Bronchial epithelial cell (primary cell): ENCODE results near the gene PCK2. TPM values are rescaled to one million over a fixed set of nuclear protein-coding genes. Genes with fewer than 3 reads are reported as not detected.

Source experiments
- DNase-seq: peaks from one replicate; pipeline ENCODE4 v3.0.0-alpha.2; 2010; ENCODE audit warnings: low read depth
- FAIRE-seq: peaks from 2 replicates; lab custom pipeline; 2011; peaks lifted over from hg19 to GRCh38; lab: Jason Lieb, UNC
- H3K27me3 ChIP-seq: 2 replicates; pipeline ENCODE4 v1.5.1; 2011; ENCODE audit warnings: low read length; ENCODE audit not compliant: control insufficient read depth, insufficient read depth
- H3K36me3 ChIP-seq: 2 replicates; pipeline ENCODE4 v1.5.1; 2011; ENCODE audit warnings: low read length; ENCODE audit not compliant: control insufficient read depth, insufficient read depth
- H3K4me3 ChIP-seq: 2 replicates; pipeline ENCODE4 v1.5.1; 2011; ENCODE audit warnings: mild to moderate bottlenecking, low read depth, low read length, control low read depth
- CTCF ChIP-seq: IDR thresholded peaks from 2 replicates; pipeline ENCODE4 v1.5.1; 2011; ENCODE audit warnings: mild to moderate bottlenecking, moderate library complexity, low read length, control low read depth, inconsistent platforms; ENCODE audit not compliant: insufficient read depth, severe bottlenecking
- total RNA-seq: library from RNA; depleted of rRNA; stranded (reverse); fragments of >200 nt; gene quantifications from 2 replicates; pipeline ENCODE4 v1.2.1, GENCODE V29; 2014

PCK2 gene
- total RNA-seq, 1 donor from 2014 or later = 84.8 TPM

- Histone ChIP-seq H3K36me3 (no peaks in the 10 kb centered on the region), H3K27me3 (peaks cover 8% of the 10 kb centered on the region), H3K4me3 (peak overlapping the region; percentile 45)
- FAIRE-seq = no peak
- DNase-seq = no peak
- no peak for TF ChIP-seq CTCF
Measured at GRCh38 chr14:24081739-24082211, 12.3 kb upstream of the PCK2 start.

DNA sequence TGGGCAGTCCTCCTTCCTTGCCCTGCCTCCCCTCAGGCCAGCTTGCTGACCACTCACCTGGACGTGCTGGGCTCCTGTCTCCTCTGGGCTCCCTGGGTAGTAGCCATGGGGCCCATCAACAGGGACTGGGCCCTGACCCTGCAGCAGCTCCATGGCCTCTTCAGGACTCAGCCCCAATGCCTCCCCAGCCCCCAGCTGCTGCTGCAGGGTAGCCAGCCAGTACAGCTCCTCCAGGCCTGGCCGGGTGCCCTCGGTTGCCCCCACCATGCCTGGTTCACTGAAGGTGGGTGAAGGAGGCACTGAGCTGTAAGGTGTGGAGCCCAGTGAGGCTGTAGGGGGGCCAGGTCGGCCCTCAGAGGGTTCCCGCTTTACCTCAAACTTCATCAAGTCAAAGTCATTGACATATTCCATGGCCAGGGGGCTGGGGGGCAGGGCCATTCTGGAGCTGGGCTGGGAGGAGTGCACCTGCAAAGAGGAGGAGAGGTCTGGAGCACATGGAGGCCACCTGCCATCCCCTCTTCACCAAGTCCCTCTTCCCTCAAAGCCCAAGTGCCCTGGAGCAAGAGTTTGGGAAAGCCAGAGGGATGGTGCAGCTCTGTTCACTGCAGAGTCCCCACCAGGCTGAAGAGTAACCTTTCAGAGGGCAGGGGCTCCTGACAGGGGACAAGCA, 11.6 kb upstream of the PCK2 start:
- Histone ChIP-seq H3K27me3 (peaks cover 8% of the 10 kb centered on the region), H3K4me3 (no peak overlapping the region), H3K36me3 (no peaks in the 10 kb centered on the region)
- no peak for DNase-seq
- no peak for FAIRE-seq
- TF ChIP-seq CTCF = no peak

GRCh38 chr14:24083462-24083861, 10.6 kb upstream of the PCK2 start:
- DNase-seq (no peak), FAIRE-seq (no peak)
- TF ChIP-seq CTCF = no peak
- no peaks in the 10 kb centered on the region for H3K36me3 ChIP-seq
- H3K4me3 ChIP-seq = no peak overlapping the region
- H3K27me3 ChIP-seq = peaks cover 7% of the 10 kb centered on the region

- no peak overlapping the region for H3K4me3 ChIP-seq
- H3K36me3 ChIP-seq = no peaks in the 10 kb centered on the region
- DNase-seq = no peak
- no peak for TF ChIP-seq CTCF
- H3K27me3 ChIP-seq = peaks cover 5% of the 10 kb centered on the region
- no peak for FAIRE-seq
Measured at GRCh38 chr14:24084440-24084839, 9.7 kb upstream of the PCK2 start.

DNA sequence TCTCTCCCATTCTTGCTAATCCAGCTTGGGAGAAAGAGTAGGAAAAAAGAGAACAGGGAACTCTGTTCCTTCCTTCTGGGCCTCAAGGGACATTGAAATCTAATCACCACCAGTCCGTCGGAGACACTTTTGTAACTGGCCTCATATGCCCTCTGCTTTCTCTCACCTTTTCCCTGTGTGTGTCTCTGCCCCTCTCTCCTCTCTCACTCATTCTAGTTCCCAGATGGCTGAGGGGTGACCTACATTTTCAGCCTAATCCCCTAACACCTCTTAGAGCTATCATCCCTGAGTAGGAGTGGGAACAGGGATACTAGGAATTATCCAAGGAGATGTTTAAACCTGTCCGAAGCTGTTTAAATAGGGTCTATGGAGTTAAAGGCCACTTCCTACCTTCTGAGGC, 8.9 kb upstream of the PCK2 start:
- no peak overlapping the region for H3K4me3 ChIP-seq
- no peak for TF ChIP-seq CTCF
- DNase-seq (no peak), FAIRE-seq (no peak)
- no peaks in the 10 kb centered on the region for H3K36me3 ChIP-seq
- H3K27me3 ChIP-seq = peaks cover 4% of the 10 kb centered on the region
